Gastrocnemius medialis (tissue), 4 donors: Measurements from ENCODE around the gene PARP12.

ENCODE experiments used
- POLR2A ChIP-seq, 2 donors: fragments of 450-650 bp; IDR thresholded peaks; one replicate each; pipeline ENCODE4 v1.6.1; 2017; ENCODE audit warnings: antibody characterized with exemption in 2 of 2, mild to moderate bottlenecking in 2 of 2, moderate library complexity in 2 of 2
- TF ChIP-seq, protein P1 (sequence below), 5 experiments: fragments of 450-650 bp in 3 of 5; fragments of 200-600 bp in 2 of 5; sonication (generic) in 2 of 5; IDR thresholded peaks in 4 of 5; conservative IDR thresholded peaks in 1 of 5; 1 replicate in 4 of 5; 2 replicates in 1 of 5; pipeline ENCODE4 v1.5.1; 2016 to 2019; ENCODE audit warnings: antibody characterized with exemption in 5 of 5, mild to moderate bottlenecking in 3 of 5, moderate library complexity in 3 of 5

DNA sequence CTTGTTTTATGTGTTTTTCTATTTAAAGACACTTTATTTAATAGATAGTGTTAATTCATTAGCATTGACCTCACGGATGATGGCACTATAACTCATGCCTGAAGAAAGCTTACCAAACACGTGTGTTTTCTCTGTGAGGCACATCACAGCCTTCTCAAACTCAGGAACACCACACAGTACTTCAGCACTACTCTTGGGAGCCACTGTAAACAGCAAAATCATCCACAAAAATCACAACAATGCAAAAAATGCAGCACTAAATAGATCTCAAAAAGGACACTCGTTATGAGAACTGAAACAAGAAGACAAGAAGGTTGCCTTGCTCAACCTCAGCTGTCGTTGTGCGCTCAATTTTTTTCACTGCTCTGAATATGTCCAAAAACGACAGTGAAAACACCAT, 12.0 kb upstream of the PARP12 start:
- TF ChIP-seq, protein P1, sequence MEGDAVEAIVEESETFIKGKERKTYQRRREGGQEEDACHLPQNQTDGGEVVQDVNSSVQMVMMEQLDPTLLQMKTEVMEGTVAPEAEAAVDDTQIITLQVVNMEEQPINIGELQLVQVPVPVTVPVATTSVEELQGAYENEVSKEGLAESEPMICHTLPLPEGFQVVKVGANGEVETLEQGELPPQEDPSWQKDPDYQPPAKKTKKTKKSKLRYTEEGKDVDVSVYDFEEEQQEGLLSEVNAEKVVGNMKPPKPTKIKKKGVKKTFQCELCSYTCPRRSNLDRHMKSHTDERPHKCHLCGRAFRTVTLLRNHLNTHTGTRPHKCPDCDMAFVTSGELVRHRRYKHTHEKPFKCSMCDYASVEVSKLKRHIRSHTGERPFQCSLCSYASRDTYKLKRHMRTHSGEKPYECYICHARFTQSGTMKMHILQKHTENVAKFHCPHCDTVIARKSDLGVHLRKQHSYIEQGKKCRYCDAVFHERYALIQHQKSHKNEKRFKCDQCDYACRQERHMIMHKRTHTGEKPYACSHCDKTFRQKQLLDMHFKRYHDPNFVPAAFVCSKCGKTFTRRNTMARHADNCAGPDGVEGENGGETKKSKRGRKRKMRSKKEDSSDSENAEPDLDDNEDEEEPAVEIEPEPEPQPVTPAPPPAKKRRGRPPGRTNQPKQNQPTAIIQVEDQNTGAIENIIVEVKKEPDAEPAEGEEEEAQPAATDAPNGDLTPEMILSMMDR (IDR thresholded peaks at IDR 0.05 in 4 of 5, conservative IDR thresholded peaks at IDR 0.05 in 1 of 5) = no peak
- TF ChIP-seq POLR2A (IDR thresholded peaks at IDR 0.05) = no peak
